SIG-M5 treated with dmso at 0.1 percent for 504 hours (cell line): ENCODE data around the gene IFITM10.
"Not testable (repeated sequence)": the region's sequence is repeated elsewhere in the genome, so short reads cannot be mapped to it uniquely, and the experiment has no call there.

ENCODE experiments used
- DNase-seq: peaks from one replicate; lab custom pipeline; 2025; ENCODE audit not compliant: unreplicated experiment; lab: John Stamatoyannopoulos, UW

The IFITM10 gene

DNA sequence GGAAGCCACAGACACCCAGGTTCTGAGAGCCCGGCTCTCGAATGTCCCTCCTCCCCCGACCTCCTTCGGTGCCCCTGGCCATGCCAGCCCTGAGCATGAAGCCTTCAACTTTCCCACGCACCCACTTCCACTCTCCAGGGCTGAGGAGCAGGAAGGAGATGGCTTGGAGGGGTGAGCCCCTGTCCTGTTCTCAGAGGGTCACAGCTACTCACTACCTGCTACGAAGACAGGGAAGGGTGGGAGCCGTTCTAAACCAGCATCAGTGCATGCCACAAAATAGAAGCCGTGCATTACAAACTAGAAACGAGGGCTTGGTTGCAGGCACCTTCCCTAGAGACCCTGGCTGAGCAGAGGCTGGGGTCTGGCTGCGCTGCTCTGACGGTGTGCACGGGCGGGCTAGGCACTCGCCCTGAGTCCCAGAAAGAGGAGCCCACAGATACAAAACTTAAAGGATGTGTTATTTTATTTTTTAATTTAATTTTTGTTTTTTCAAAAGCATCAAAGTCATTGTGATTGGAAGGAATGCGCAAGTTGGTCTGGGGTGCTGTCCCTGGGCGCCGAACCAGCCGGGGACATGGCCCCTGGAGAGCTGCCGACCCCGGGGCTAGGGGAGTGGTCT is 57.6 kb downstream of the IFITM10 start:
- no peak for DNase-seq

DNA sequence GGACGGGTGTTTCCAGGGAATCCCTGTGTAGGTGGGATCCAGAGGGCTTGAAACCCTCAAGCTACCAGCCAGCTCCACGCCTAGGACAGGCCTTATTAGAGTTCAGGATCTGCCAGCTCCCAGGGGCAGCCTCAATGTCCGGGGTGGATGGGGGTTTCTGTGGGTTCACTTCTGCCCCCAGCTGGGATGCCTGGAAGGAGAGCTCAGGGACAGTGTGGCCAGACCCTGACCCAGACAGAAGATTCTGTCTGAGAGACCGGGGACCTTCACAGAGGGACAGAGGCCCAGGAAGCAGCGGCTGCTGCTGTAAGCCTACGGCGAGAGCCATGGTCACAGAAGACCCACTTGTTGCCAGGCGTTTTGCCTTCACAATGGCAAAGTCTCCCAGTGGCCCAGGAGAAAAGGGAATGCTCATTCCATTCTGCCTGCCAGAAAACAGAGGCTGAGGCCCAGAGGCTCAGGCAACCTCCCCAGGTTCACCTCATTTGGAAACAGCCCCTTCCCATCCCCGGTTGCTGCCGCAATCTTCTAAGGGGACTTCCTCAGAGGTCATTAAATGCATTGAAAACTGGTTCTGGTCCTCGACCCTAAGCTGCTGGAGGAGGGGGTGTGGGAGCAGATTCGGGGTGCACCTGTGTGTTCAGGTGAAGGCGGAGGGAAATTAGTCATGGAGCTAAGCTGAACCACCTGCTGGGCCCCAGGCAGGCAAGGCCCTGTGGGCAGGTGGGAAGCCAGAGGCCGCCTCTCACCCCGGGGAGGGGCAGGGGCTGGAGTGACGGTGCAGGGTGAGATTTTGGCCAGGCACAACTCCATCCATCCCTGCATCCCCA is 58.3 kb downstream of the IFITM10 start:
- no peak for DNase-seq

DNA sequence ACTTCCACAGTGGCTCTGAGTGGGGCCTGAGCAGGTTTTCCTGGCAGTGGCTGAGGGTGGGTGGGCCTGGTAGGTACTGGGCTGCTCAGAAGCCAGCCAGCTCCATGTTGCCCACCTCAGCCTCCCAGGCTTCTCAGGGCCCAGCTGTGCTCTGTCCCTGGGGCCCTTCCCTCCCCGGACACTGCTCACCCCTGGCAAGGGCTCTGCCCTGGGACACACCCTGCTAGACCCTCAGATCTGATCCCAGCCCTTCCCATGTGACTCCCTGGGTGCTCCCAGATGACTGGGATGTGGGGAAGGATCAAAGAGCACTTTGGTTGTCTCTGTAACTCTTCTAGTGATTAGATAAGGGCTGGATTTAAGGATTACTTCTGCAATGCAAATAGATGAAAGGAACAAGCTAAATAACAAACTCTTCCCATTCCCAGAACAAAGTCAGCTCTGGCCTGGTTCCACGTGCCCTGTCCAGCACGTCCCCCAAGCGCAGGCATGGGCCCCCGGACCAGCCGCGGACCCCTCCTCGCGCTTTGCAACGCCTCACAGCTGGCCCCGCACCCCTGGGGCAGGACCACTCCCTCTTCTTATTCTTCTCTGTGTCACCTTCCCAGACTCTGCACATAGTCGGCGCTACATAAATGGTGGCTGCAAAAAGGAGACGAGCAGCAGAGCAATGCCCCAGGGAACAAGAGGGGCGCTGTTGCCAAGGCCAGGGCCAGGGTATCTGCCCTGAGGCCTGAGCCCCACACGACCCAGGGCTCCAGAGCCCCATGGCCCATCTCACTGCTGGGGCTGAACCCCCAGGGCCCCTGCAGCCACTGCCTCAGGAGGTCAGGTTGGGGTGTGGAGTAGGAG is 59.1 kb downstream of the IFITM10 start:
- DNase-seq, result no peak

DNA sequence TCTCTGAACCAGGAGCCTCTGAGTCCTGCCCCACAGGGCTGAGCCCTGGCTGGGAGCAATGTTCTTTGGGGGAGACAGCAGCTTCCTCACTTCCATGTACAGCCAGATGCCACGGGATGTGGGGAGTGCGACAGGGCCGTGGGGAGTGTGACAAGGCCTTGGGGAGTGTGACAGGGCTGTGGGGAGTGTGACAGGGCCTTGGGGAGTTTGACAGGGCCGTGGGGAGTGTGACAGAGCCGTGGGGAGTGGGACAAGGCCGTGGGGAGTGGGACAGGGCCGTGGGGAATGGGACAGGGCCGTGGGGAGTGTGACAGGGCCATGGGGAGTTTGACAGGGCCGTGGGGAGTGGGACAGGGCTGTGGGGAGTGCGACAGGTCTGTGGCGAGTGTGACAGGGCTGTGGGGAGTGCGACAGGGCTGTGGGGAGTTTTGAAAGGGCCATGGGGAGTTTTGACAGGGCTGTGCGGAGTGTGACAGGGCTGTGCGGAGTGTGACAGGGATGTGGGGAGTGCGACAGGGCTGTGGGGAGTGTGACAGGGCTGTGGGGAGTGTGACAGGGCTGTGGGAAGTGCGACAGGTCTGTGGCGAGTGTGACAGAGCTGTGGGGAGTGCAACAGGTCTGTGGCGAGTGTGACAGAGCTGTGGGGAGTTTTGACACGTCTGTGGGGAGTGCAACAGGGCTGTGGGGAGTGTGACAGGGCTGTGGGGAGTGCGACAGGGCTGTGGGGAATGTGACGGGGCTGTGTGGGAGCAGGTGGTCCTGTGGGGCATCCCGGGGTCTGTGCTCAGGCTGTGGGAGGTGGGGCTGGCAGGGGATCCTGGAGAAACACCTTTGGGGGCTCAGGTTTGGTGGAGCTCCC is 60.0 kb downstream of the IFITM10 start:
- DNase-seq, result no peak

DNA sequence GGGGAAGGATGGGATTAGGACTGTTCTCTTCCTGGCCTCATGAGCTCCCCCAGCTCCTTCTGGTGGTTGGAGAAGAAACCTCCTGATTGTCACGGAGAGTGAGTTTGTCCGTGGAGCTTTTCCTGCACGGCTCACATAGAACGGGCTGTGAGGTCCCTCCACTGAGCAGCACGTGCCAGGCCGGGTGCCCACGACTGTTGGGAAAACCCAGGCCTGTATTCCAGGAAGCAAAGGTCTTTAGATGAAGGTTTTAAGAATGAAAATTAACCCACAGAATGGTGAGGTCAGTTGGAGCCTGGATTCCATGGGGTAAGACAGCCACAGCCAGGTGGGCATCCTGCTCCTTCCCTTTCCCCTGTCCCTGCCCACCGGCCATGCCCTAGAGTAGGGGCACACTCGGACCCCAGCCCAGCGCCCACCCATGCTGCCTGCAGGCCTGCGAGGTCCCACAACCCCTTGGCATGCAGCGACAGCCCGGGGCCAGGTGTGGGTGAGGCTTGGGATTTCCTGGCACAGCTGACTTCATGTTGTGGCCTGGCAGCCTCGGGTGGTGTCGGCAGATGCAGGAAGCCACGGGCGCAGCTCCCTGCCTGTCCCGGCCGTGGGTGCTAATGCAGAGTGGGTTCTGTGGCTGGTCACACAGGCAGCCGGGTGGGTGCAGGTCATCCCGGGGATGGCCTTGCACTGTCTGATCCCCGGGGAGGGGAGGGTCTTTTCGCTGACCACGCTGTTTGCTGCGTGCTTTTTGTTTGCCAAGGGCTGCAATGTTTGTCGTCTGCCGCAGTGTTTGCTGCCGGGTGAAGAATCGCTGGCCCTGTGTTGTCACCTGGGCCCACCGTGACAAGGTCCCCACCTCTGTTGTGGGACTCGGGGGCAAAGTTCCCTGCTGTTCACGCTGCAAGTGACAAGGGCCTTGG is 60.9 kb downstream of the IFITM10 start:
- DNase-seq, result not testable (repeated sequence)

DNA sequence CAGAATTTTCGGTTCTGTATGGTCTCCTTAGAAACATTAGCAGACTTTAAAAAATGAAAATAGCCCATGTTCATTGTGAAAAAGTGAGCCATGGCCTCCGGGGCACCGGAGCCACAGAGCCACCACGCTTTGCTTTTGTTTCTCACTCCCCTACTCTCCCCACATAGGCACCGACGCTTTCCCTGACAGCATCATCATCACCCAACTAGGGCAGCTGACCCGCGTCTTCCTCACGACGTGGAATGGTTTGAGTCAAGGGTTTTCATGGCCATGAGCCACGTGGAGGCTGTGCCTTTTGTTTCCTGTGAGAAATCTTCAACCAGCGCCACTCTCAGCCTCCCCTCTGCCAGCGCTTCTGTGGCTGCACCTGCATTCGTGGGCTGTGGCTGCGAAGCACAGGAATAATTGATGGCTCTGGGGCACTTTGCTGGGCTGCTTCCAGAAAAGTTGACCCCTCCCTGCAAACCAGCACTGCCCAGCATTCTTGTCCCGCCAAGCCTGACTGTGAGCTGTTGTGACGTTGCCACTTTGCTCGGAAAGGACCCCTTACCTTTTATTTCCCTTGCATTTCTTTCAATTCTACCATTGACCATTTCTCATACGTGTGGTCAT is 62.0 kb downstream of the IFITM10 start:
- DNase-seq, result not testable (repeated sequence)

DNA sequence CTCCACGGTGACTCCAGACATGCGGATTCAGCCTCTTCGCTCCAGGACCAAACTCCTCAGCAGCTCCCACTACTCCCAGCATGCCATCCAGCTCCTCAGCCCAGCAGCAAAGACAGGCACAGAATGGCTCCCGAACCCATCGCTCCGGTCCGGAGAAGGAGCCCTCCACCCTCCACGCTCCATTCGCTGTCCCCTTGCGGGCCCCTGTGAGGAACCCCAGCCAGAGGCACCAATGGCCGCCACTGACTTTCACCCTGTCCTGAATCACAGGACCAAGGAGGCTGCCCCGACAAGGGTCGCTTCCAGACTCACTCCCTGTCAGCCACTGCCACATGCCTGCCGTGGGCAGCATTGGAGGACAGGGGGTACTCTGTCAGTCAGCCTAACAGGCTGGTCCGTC is 64.2 kb downstream of the IFITM10 start:
- DNase-seq, result not testable (repeated sequence)

DNA sequence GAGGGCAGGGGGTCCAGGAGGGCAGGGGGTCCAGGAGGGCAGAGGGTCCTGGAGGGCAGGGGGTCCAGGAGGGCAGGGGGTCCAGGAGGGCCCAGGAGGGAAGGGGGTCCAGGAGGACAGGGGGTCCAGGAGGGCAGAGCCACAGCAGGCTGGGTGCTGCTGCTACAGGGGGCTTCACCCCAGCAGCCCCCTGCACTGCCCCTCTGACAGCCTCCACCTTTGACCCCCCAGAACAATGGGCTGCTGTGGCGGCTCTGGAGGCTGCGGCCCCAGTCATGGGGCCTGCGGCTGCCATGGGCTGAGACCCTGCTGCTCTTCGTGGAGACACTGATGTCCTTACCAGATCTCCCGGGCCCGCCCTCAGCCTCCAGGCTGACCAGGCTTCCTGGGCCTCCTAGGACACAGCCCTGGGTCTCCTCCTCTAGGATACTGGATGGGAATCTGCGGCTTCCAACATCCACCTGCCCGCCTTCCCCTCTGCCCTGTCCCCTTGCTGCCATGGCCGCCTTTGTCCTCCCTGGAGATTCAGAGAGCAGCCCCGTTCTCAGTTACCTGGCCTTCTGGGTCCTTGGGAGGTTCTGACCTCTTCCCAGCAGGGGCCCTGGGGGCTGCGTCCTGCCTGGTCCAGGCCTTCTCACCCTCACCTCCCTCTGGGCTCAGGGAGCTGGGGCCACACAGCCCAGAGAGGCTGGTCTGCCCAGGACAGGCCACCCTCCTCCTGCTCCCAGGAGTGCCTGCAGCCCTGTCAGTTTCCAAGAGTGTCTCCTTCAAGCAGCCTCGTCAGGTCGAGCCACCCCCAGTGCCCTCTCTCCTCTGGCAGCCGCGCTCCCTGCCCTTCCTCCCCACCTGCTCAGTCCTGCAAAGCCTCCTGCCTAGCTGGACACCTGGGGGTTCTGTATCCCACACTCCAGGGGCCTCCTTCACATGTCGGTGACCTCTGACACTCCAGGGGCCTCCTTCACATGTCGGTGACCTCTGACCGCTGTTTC is 65.2 kb downstream of the IFITM10 start:
- not testable (repeated sequence) for DNase-seq

DNA sequence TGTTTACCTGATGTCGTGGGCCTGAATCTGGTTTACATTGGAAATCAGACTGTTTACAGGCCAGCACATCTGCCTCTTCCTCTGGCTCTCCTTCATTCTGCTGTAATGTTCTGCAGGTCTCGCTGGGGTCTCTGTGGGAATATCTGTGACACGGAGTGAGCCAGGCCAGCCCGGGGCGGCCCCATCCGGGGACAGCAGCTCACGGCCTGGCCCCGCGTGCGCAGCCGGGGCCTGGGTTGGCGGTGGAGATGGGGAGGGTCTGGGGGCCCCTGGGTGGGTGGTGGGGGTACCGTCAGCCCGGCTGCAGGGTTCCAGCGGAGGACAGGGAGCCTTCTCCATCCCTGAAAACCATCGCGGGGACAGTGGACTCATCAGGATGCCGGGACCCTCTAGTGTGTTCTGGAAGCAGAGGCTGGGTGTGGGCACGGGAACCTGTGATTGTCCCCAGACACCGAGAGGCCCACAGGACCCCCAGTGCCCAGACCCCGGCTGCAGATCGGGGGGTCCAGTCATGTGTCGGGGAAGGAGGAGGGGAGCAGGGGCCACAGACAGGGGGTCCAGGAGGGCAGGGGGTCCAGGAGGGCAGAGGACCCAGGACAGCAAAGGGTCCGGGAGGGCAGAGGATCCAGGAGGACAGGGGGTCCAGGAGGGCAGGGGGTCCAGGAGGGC is 66.4 kb downstream of the IFITM10 start:
- not testable (repeated sequence) for DNase-seq

DNA sequence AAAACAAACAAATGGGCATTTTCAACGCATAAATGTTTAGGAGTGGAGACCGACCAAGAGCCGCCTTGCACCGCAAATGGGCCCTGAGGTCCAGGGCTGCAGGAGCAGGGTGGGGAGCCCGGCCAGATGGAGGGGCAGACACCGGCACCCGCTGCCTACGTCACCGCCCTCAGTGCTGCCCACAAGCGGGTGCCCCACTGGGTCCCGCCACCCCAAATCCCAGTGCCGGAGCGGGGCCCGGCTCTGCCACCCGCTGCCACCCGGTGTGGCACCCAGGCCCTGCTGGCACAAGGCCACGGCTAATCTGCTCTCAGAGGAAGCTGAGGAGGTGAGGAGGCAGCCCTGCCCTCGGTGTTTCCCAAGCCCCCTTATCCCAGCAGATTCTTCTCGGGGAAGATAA is 67.2 kb downstream of the IFITM10 start:
- not testable (repeated sequence) for DNase-seq
